ENCODE measurements around the gene SELENOV.

GRCh38 chr19:39473443-39473960 lies 41.4 kb upstream of the SELENOV start:
- TF ChIP-seq CTCF (IDR thresholded peaks at IDR 0.05; ENCODE audit: borderline replicate concordance, extremely low read depth, low read length, poor library complexity, severe bottlenecking): no peak
- TF ChIP-seq EZH2 (IDR thresholded peaks at IDR 0.05; ENCODE audit: borderline replicate concordance, low read depth, low read length, severe bottlenecking): no peak
